Activated CD8-positive, alpha-beta T cell treated with anti-CD3 and anti-CD28 coated beads for 36 hours (primary cell): Measurements from ENCODE around the gene TRMT6. TPM values are rescaled to one million over a fixed set of nuclear protein-coding genes. Genes with fewer than 3 reads are reported as not detected.

Experiments
- ATAC-seq: fragments of 200-7000 bp; cut with Tn5 transposase; one replicate; pipeline ENCODE4 v1.10.0; 2021; ENCODE audit warnings: mild to moderate bottlenecking, moderate library complexity
- CTCF ChIA-PET: fragments of 350-600 bp; sonication (Branson Sonifier 250); formaldehyde crosslinking; loops from one replicate; lab custom pipeline; 2021; ENCODE audit warnings: antibody characterized with exemption; lab: Charles Lee
- POLR2A ChIA-PET: fragments of 350-600 bp; sonication (Branson Sonifier 250); formaldehyde crosslinking; loops from one replicate; lab custom pipeline; 2021; ENCODE audit warnings: antibody characterized with exemption; lab: Charles Lee
- DNase-seq: peaks from one replicate; pipeline ENCODE4 v3.0.0-alpha.2; 2020
- H3K27ac Mint-ChIP-seq: one replicate; pipeline ENCODE4 v1.8.0; 2021; ENCODE audit warnings: mild to moderate bottlenecking, mixed read lengths
- H3K27me3 Mint-ChIP-seq: one replicate; pipeline ENCODE4 v1.8.0; 2021; ENCODE audit warnings: mixed read lengths
- H3K36me3 Mint-ChIP-seq: one replicate; pipeline ENCODE4 v1.8.0; 2021; ENCODE audit warnings: low read depth, mixed read lengths
- H3K4me1 Mint-ChIP-seq: one replicate; pipeline ENCODE4 v1.8.0; 2021; ENCODE audit warnings: low read depth, mixed read lengths
- H3K4me3 Mint-ChIP-seq: one replicate; pipeline ENCODE4 v1.8.0; 2021; ENCODE audit warnings: mild to moderate bottlenecking, moderate library complexity, mixed read lengths
- H3K9me3 Mint-ChIP-seq: one replicate; pipeline ENCODE4 v1.8.0; 2021; ENCODE audit warnings: mixed read lengths
- intact Hi-C: fragments of 100-400 bp; cut with micrococcal nuclease; formaldehyde crosslinking; loops from one replicate; pipeline ENCODE4 v1.10.0; 2022
- total RNA-seq, 2 experiments: library from RNA; stranded (reverse); gene quantifications; one replicate each; pipeline ENCODE4 v1.2.3, GENCODE V29; 2021
- TF ChIP-seq, protein P1 (sequence below): fragments of 200-600 bp; IDR thresholded peaks from one replicate; pipeline ENCODE4 v1.8.0; 2022; ENCODE audit warnings: antibody characterized with exemption, mild to moderate bottlenecking

The TRMT6 gene
- total RNA-seq, 2 experiments from 2014 or later = 15.9 to 16.7 TPM

DNA sequence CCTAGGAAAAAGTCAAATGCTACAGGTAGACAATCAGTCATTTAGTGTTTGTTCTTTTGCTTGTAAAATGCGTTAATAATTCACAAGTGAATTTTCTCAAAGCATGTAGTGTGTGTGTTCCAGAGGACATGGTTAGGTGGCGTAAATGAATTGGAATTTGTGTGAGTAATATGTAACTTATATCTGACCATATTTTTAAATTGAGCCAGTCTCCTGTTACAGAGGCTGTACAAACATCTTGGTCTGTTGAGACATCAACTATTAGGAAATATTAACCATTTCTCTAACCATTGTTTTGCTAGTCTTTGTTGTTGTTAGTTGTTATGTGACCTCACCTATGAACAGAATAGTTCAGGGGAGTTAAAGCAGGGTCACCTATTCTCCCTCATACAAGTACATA is 22.8 kb upstream of the TRMT6 start:
- ChIA-PET POLR2A (no interaction called here), CTCF (interaction anchor here (0.8 kb wide), 1 partner anchor 9 kb away, joined by 3 read pairs; no protein-coding TSS in a partner anchor)
- no peak for ATAC-seq
- intact Hi-C loops = no loop called here
- Mint-ChIP-seq H3K27me3 (no peaks in the 10 kb centered on the region), H3K9me3 (no peaks in the 10 kb centered on the region), H3K27ac (no peak overlapping the region), H3K36me3 (peaks cover 48% of the 10 kb centered on the region), H3K4me3 (no peak overlapping the region), H3K4me1 (no peaks in the 10 kb centered on the region)
- no peak for DNase-seq
- TF ChIP-seq, protein P1, sequence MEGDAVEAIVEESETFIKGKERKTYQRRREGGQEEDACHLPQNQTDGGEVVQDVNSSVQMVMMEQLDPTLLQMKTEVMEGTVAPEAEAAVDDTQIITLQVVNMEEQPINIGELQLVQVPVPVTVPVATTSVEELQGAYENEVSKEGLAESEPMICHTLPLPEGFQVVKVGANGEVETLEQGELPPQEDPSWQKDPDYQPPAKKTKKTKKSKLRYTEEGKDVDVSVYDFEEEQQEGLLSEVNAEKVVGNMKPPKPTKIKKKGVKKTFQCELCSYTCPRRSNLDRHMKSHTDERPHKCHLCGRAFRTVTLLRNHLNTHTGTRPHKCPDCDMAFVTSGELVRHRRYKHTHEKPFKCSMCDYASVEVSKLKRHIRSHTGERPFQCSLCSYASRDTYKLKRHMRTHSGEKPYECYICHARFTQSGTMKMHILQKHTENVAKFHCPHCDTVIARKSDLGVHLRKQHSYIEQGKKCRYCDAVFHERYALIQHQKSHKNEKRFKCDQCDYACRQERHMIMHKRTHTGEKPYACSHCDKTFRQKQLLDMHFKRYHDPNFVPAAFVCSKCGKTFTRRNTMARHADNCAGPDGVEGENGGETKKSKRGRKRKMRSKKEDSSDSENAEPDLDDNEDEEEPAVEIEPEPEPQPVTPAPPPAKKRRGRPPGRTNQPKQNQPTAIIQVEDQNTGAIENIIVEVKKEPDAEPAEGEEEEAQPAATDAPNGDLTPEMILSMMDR = no peak

DNA sequence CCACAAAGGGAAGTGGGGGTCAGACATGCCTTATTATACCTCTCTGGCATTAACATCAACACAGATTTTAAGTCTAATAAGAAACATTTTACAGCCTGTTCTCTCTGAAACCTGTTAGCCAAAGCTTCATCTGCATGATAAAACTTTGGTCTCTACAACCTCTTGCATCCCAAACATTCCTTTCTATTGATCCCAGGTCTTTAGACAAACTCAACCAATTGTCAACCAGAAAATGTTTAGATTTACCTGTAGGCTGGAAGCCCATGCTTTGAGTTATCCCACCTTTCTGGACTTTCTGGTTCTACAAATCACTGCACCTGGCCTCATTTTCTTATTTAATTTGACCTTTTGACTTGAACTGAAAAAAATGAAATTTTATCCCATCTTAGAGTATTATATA is 20.9 kb upstream of the TRMT6 start:
- TF ChIP-seq, protein P1 = no peak
- H3K4me3 Mint-ChIP-seq = no peak overlapping the region
- DNase-seq (no peak), ATAC-seq (no peak)
- CTCF ChIA-PET = no interaction called here
- H3K9me3 Mint-ChIP-seq = no peaks in the 10 kb centered on the region
- H3K36me3 Mint-ChIP-seq = peaks cover 44% of the 10 kb centered on the region
- POLR2A ChIA-PET = interaction anchor here (0.9 to 1.5 kb wide), 2 partner anchors 11 to 25 kb away, joined by 3 read pairs; no protein-coding TSS in a partner anchor
- intact Hi-C loops = no loop called here
- H3K27me3 Mint-ChIP-seq = no peaks in the 10 kb centered on the region
- no peak overlapping the region for H3K27ac Mint-ChIP-seq
- H3K4me1 Mint-ChIP-seq = no peaks in the 10 kb centered on the region

DNA sequence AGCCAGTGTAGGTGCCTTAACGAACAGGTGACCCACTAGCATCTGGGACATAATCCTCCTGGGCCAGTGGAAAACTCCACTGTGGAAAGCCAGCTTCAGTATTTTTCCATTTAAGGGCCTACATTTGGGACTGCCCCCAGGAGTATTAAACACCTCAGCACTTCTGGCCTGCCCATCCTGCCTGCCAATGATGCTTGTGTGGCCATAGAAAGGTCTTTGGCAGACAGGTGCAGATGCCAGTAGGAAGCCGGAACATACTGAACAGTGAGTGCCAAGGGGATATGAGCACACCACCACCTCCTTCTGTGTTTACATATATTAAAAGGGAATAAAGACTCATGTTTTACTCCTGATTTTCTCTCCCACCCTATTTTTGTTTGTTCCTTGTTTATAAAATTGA is 20.0 kb upstream of the TRMT6 start:
- TF ChIP-seq, protein P1 = no peak
- CTCF ChIA-PET = no interaction called here

DNA sequence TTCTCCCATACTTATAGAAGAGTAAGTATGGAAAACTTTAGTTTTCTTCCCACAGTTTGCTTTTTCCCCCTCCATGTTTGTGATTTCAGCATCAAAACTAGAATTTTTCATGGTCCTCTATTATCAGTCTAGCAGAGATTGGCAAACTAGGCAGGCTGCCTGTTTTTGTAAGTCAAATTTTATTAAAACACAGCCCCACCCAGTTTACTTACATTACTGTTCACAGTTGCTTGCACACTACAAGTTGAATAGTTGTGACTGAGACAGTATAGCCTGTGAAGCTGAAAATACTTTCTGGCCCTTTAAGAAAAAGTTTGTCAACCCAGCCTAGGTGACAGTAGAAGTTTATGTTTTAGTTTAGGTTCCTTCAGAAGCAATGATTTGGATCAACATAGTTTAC is 19.6 kb upstream of the TRMT6 start:
- DNase-seq = no peak
- TF ChIP-seq, protein P1 = no peak
- H3K4me1 Mint-ChIP-seq = no peaks in the 10 kb centered on the region
- H3K27ac Mint-ChIP-seq = no peak overlapping the region
- ChIA-PET POLR2A (no interaction called here), CTCF (no interaction called here)
- intact Hi-C loops = no loop called here
- no peak overlapping the region for H3K4me3 Mint-ChIP-seq
- H3K36me3 Mint-ChIP-seq = peaks cover 50% of the 10 kb centered on the region
- no peak for ATAC-seq
- no peaks in the 10 kb centered on the region for H3K9me3 Mint-ChIP-seq
- H3K27me3 Mint-ChIP-seq = no peaks in the 10 kb centered on the region

More for the DNA sequence above, 20.0 kb upstream of the TRMT6 start:
- no peaks in the 10 kb centered on the region for H3K9me3 Mint-ChIP-seq
- no peaks in the 10 kb centered on the region for H3K4me1 Mint-ChIP-seq
- peaks cover 48% of the 10 kb centered on the region for H3K36me3 Mint-ChIP-seq
- no peak overlapping the region for H3K4me3 Mint-ChIP-seq
- intact Hi-C loops = no loop called here
- no peak for DNase-seq
- POLR2A ChIA-PET = interaction anchor here (0.9 to 1.5 kb wide), 2 partner anchors 10 to 26 kb away, joined by 3 read pairs; no protein-coding TSS in a partner anchor
- no peak overlapping the region for H3K27ac Mint-ChIP-seq
- ATAC-seq = no peak
- no peaks in the 10 kb centered on the region for H3K27me3 Mint-ChIP-seq

DNA sequence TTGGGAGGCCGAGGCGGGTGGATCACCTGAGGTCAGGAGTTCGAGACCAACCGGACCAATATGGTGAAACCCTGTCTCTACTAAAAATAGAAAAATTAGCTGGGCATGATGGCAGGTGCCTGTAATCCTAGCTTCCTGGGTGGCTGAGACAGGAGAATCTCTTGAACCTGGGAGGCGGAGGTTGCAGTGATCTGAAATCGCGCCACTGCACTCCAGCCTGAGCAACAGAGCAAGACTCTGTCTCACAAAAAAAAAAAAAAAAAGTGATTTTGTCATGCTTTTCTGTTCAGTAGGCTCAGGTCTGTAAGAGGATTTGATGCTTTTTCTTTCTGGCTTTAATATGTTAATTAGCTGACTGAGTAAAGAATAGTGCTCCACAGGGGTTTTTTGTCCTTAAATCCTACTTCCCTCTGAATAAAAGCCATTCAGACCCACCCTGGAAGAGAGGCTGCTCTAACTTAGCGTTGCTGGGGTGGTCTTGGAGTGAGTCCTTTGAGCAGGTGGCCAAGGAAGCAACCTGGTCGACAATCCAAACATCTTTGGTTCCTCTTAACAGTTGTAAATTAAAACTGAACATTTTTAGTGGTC is 19.1 kb upstream of the TRMT6 start:
- Mint-ChIP-seq H3K4me3 (no peak overlapping the region), H3K36me3 (peaks cover 52% of the 10 kb centered on the region), H3K4me1 (no peaks in the 10 kb centered on the region), H3K27ac (no peak overlapping the region), H3K9me3 (no peaks in the 10 kb centered on the region), H3K27me3 (no peaks in the 10 kb centered on the region)
- ChIA-PET CTCF (no interaction called here), POLR2A (no interaction called here)
- TF ChIP-seq, protein P1 = no peak
- ATAC-seq (no peak), DNase-seq (no peak)
- intact Hi-C loops = no loop called here
